CD4-positive, alpha-beta T cell (primary cell): Measurements from ENCODE around the gene SARS2. TPM values are rescaled to one million over a fixed set of nuclear protein-coding genes. Genes with fewer than 3 reads are reported as not detected.

Source experiments
- ATAC-seq: fragments of 200-7000 bp; cut with Tn5 transposase; one replicate; pipeline ENCODE4 v1.10.0; 2022; ENCODE audit warnings: mild to moderate bottlenecking; ENCODE audit not compliant: poor library complexity
- CTCF ChIA-PET: fragments of 350-600 bp; sonication (Branson Sonifier 250); formaldehyde crosslinking; loops from one replicate; lab custom pipeline; 2021; ENCODE audit warnings: antibody characterized with exemption, inconsistent platforms; lab: Charles Lee
- POLR2A ChIA-PET: fragments of 350-600 bp; sonication (Branson Sonifier 250); formaldehyde crosslinking; loops from one replicate; lab custom pipeline; 2021; ENCODE audit warnings: antibody characterized with exemption, inconsistent platforms; lab: Charles Lee
- DNase-seq, 14 experiments: peaks; one replicate each; pipeline ENCODE4 v3.0.0-alpha.2; 2013 to 2020; ENCODE audit warnings: mixed read lengths in 2 of 14
- H3K27ac ChIP-seq, 2 donors: one replicate each; pipeline versions ENCODE4 v1.5.1 to v1.7.0; 2013; ENCODE audit warnings: low read length in 2 of 2, low read depth in 1 of 2, mild to moderate bottlenecking in 1 of 2
- H3K27me3 ChIP-seq, 2 experiments: 1 replicate in 1 of 2; 2 replicates in 1 of 2; pipeline versions ENCODE4 v1.6.1 to v1.7.0; 2013; ENCODE audit warnings: low read length in 2 of 2, control low read depth in 1 of 2, mild to moderate bottlenecking in 1 of 2, moderate library complexity in 1 of 2; ENCODE audit not compliant: insufficient read depth in 2 of 2, control insufficient read depth in 1 of 2
- H3K36me3 ChIP-seq: one replicate; pipeline ENCODE4 v1.6.1; 2013; ENCODE audit warnings: low read length, control low read depth; ENCODE audit not compliant: insufficient read depth
- H3K4me1 ChIP-seq: one replicate; pipeline ENCODE4 v1.6.1; 2013; ENCODE audit warnings: low read length, control low read depth; ENCODE audit not compliant: insufficient read depth
- H3K4me3 ChIP-seq: one replicate; pipeline ENCODE4 v1.5.1; 2013; ENCODE audit warnings: mild to moderate bottlenecking, low read length, moderate library complexity
- H3K9me3 ChIP-seq, 2 experiments: 1 replicate in 1 of 2; 2 replicates in 1 of 2; pipeline versions ENCODE4 v1.6.1 to v1.7.0; 2013; ENCODE audit warnings: low read length in 2 of 2, mild to moderate bottlenecking in 2 of 2, control low read depth in 1 of 2, moderate library complexity in 1 of 2; ENCODE audit not compliant: control insufficient read depth in 1 of 2, insufficient read depth in 1 of 2
- H3K27ac Mint-ChIP-seq: one replicate; pipeline ENCODE4 v1.8.0; 2020; ENCODE audit warnings: mixed read lengths
- H3K27me3 Mint-ChIP-seq: one replicate; pipeline ENCODE4 v1.8.0; 2021; ENCODE audit warnings: mixed read lengths
- H3K36me3 Mint-ChIP-seq: one replicate; pipeline ENCODE4 v1.8.0; 2021; ENCODE audit warnings: low read depth, mixed read lengths
- H3K4me1 Mint-ChIP-seq: one replicate; pipeline ENCODE4 v1.8.0; 2021; ENCODE audit warnings: low read depth, mixed read lengths
- H3K4me3 Mint-ChIP-seq: one replicate; pipeline ENCODE4 v1.8.0; 2020; ENCODE audit warnings: mild to moderate bottlenecking, mixed read lengths
- H3K9me3 Mint-ChIP-seq: one replicate; pipeline ENCODE4 v1.8.0; 2020; ENCODE audit warnings: mixed read lengths
- intact Hi-C, 2 experiments: fragments of 100-400 bp; cut with DNase I in 1 of 2; cut with micrococcal nuclease in 1 of 2; formaldehyde crosslinking; loops; one replicate each; pipeline versions ENCODE4 v1.15.1 to v1.9.0; 2023 to 2025; cut with DNase I, micrococcal nuclease
- total RNA-seq, 174 experiments: library from RNA in 2 of 174; stranded (reverse) in 2 of 174; gene quantifications; one replicate each; pipeline ENCODE4 v1.2.3 and lab custom pipeline; 2021 to 2026
- TF ChIP-seq, protein P1 (sequence below): fragments of 200-600 bp; IDR thresholded peaks from one replicate; pipeline ENCODE4 v1.8.0; 2022; ENCODE audit warnings: antibody characterized with exemption, mild to moderate bottlenecking

SARS2 gene
- total RNA-seq, 2 experiments from 2014 or later: 18.7 to 22.8 TPM

DNA sequence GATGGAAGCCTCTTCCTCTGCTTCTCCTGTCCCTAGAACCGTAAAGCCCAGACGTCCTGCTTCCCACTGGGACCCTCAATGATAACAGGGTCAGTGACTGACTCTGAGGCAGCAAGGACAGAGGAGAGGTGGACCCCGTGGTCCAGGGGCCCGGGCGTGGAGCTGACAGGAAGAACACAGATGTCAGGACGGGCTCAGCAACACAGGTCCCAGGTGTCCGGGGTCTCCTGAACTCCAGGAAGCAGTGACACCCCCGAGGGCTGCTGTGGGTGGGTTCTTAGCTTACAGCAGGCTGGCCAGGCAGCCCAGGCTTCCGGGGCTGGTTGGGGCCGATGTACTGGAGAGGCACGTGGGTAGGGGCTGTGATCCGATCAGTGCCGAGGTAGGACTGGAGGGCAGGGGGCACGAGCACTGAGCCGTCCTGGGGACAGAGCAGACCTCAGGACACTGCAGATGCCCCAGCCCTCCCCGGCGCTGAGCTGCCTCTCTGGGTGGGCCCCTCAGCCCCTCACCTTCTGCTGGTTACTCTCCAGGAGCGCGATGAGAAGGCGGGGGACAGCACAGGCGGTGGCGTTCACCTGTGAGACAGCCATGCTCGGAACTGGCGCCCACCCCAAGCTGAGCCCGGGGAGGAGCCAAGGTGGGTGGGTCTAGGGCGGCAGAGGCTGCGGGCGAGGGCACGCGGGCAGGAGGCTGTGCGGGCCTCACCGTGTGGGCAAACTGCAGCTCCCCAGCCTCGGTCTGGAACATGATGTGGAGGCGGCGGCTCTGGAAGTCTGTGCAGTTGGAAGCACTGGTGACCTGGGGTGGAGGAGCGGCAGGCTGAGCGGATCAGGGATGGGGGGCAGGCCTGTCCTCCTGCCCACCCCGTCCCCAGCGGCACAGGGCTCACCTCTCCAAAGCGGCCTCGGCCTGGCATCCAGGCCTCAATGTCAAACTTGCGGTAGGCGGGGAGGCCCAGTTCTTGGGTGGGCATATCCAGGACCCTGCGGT, 14.9 kb downstream of the SARS2 start:
- TF ChIP-seq, protein P1, sequence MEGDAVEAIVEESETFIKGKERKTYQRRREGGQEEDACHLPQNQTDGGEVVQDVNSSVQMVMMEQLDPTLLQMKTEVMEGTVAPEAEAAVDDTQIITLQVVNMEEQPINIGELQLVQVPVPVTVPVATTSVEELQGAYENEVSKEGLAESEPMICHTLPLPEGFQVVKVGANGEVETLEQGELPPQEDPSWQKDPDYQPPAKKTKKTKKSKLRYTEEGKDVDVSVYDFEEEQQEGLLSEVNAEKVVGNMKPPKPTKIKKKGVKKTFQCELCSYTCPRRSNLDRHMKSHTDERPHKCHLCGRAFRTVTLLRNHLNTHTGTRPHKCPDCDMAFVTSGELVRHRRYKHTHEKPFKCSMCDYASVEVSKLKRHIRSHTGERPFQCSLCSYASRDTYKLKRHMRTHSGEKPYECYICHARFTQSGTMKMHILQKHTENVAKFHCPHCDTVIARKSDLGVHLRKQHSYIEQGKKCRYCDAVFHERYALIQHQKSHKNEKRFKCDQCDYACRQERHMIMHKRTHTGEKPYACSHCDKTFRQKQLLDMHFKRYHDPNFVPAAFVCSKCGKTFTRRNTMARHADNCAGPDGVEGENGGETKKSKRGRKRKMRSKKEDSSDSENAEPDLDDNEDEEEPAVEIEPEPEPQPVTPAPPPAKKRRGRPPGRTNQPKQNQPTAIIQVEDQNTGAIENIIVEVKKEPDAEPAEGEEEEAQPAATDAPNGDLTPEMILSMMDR: no peak
- Mint-ChIP-seq H3K4me3 (no peak overlapping the region), H3K27me3 (no peaks in the 10 kb centered on the region), H3K27ac (no peak overlapping the region), H3K36me3 (no peaks in the 10 kb centered on the region), H3K9me3 (no peaks in the 10 kb centered on the region), H3K4me1 (no peaks in the 10 kb centered on the region)
- Histone ChIP-seq H3K4me1 (peaks cover 3% of the 10 kb centered on the region), H3K4me3 (no peak overlapping the region), H3K27ac (no peak overlapping the region), H3K27me3 (no peaks in the 10 kb centered on the region), H3K36me3 (peaks cover 6% of the 10 kb centered on the region), H3K9me3 (no peaks in the 10 kb centered on the region)
- intact Hi-C loops: no loop called here
- ChIA-PET CTCF (no interaction called here), POLR2A (no interaction called here)
- ATAC-seq (no peak), DNase-seq (peak in 1 of 14 experiments; percentile 14)

DNA sequence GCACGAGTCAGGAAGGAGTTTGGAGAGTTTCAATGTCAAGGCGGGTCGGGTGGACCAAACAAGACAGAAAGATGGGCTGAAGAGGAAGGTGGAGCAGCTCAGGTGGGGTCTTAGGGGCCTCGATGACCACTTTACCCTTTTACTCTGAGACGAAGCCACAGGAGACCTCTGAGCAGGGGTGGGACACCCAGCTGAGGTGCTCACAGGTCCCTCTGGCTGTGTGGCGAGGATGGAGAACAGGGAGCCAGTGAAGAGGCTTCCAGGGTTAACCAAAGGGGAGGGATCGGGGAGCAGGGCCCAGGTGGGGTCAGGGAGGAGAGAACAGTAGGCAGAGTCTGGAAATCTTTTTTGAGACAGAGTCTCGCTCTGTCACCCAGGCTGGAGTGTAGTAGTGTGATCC, 16.6 kb downstream of the SARS2 start:
- Histone ChIP-seq H3K4me3 (no peak overlapping the region), H3K9me3 (no peaks in the 10 kb centered on the region), H3K27ac (no peak overlapping the region), H3K4me1 (peaks cover 6% of the 10 kb centered on the region), H3K27me3 (no peaks in the 10 kb centered on the region), H3K36me3 (peaks cover 6% of the 10 kb centered on the region)
- no peak for ATAC-seq
- Mint-ChIP-seq H3K4me3 (no peak overlapping the region), H3K27ac (no peak overlapping the region), H3K27me3 (no peaks in the 10 kb centered on the region), H3K36me3 (no peaks in the 10 kb centered on the region), H3K4me1 (peaks cover under 1% of the 10 kb centered on the region), H3K9me3 (no peaks in the 10 kb centered on the region)
- TF ChIP-seq, protein P1: no peak
- ChIA-PET POLR2A (no interaction called here), CTCF (interaction anchor here (0.6 kb wide), 1 partner anchor 603 kb away, joined by 3 read pairs; no protein-coding TSS in a partner anchor)
- DNase-seq: no peak
- intact Hi-C loops: no loop called here

DNA sequence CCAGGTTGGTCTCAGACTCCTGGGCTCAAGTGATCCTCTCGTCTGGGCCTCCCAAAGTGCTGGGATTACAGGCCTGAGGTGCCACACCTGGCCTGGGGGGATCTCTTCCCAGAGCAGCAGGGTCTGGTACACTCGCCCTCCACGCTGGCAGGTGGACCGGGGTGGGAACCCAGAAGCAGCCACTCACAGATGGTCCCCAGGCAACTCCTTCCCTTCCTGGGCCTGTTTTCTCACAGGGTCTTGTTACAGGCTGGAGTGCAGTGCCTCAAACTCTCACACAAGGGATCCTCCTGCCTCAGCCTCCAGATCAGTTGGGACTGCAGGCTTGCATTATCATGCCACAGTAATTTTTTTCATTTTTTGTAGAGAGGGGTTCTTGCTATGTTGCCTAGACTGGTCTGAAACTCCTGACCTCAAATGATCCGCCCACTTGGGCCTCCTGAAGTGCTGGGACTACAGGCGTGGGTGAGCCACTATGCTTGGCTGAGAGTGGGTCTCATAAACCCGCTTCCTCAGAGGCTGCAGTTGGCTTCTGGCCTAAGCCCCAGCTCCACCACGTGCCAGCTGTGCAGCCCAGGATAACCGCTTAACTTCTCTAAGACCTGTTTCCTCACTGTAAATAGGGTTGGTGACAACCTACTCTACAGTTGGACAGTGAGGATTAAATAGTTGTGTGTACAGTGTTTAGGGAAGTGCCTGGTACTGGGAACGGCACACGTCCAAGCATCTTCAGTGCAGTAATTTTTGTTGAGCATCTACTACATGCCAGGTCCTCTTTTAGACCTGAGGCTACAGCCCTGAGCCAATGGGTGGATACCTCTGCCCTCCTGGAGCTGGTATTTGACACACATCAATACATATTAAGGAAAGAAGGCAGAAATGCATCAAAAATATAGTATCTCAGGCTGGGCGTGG, 17.7 kb downstream of the SARS2 start:
- ATAC-seq: no peak
- Mint-ChIP-seq H3K27me3 (no peaks in the 10 kb centered on the region), H3K36me3 (peaks cover 6% of the 10 kb centered on the region), H3K9me3 (no peaks in the 10 kb centered on the region), H3K4me1 (peaks cover 7% of the 10 kb centered on the region), H3K4me3 (no peak overlapping the region), H3K27ac (no peak overlapping the region)
- DNase-seq: no peak
- no peak overlapping the region for H3K27ac ChIP-seq
- peaks cover 12% of the 10 kb centered on the region for H3K36me3 ChIP-seq
- intact Hi-C loops: no loop called here
- CTCF ChIA-PET: interaction anchor here (0.6 kb wide), 1 partner anchor 504 kb away, joined by 3 read pairs; no protein-coding TSS in a partner anchor
- H3K4me3 ChIP-seq: no peak overlapping the region
- POLR2A ChIA-PET: no interaction called here
- H3K9me3 ChIP-seq: no peaks in the 10 kb centered on the region
- H3K4me1 ChIP-seq: peaks cover 11% of the 10 kb centered on the region
- no peaks in the 10 kb centered on the region for H3K27me3 ChIP-seq
- TF ChIP-seq, protein P1: no peak
